HepG2 (cell line): Measurements from ENCODE around the gene EDC3. TPM values are rescaled to one million over a fixed set of nuclear protein-coding genes. Genes with fewer than 3 reads are reported as not detected.

Experiments used
- ATF7 ChIP-seq, 2 experiments: fragments of 450-650 bp in 1 of 2; sonication (generic) in 1 of 2; formaldehyde crosslinking in 1 of 2; IDR thresholded peaks; 2 replicates each; pipeline versions ENCODE4 v1.4.0 to v1.6.1; 2016 to 2020; ENCODE audit warnings: antibody characterized with exemption in 1 of 2, mild to moderate bottlenecking in 1 of 2, missing genetic modification reagents in 1 of 2
- CCDC6 ChIP-seq: sonication (generic); formaldehyde crosslinking; IDR thresholded peaks from 2 replicates; pipeline ENCODE4 v1.8.1; 2022; ENCODE audit warnings: mild to moderate bottlenecking, missing genetic modification reagents, moderate library complexity
- CREB1 ChIP-seq, 2 experiments: fragments of 450-650 bp in 1 of 2; IDR thresholded peaks; 2 replicates each; pipeline ENCODE4 v1.6.1; 2016 to 2017; ENCODE audit warnings: control low read depth in 1 of 2, mild to moderate bottlenecking in 1 of 2, missing compliant biosample characterization in 1 of 2, missing genetic modification characterization in 1 of 2
- GATAD2A ChIP-seq: IDR thresholded peaks from 2 replicates; pipeline ENCODE4 v1.6.1; 2016
- MYC ChIP-seq: sonication (generic); formaldehyde crosslinking; IDR thresholded peaks from 2 replicates; pipeline ENCODE4 v1.9.0; 2021; ENCODE audit warnings: missing genetic modification reagents, borderline replicate concordance
- NAIF1 ChIP-seq: sonication (generic); formaldehyde crosslinking; IDR thresholded peaks from 2 replicates; pipeline ENCODE4 v1.5.0; 2020; ENCODE audit warnings: mild to moderate bottlenecking, missing genetic modification reagents, borderline replicate concordance
- NCOA1 ChIP-seq: sonication (generic); formaldehyde crosslinking; IDR thresholded peaks from 2 replicates; pipeline ENCODE4 v1.9.0; 2021; ENCODE audit warnings: missing genetic modification reagents
- NFYB ChIP-seq: sonication (generic); formaldehyde crosslinking; IDR thresholded peaks from 2 replicates; pipeline ENCODE4 v1.4.0; 2020; ENCODE audit warnings: missing genetic modification reagents
- PATZ1 ChIP-seq: sonication (generic); formaldehyde crosslinking; IDR thresholded peaks from 2 replicates; pipeline ENCODE4 v1.4.0; 2020; ENCODE audit warnings: missing genetic modification reagents
- RAD51 ChIP-seq: fragments of 450-650 bp; IDR thresholded peaks from 2 replicates; pipeline ENCODE4 v1.6.1; 2016; ENCODE audit warnings: borderline replicate concordance
- SNAPC5 ChIP-seq: sonication (generic); formaldehyde crosslinking; IDR thresholded peaks from 2 replicates; pipeline ENCODE4 v1.8.1; 2023; ENCODE audit warnings: mild to moderate bottlenecking, missing genetic modification reagents, borderline replicate concordance
- SRSF4 ChIP-seq: fragments of 200-400 bp; formaldehyde crosslinking; IDR thresholded peaks from one replicate; pipeline ENCODE4 v1.6.1; 2018; ENCODE audit warnings: mild to moderate bottlenecking, low read depth, low read length, moderate library complexity; ENCODE audit not compliant: poor library complexity, severe bottlenecking
- TRIM22 ChIP-seq: fragments of 450-650 bp; IDR thresholded peaks from 2 replicates; pipeline ENCODE4 v1.6.1; 2017
- ZBTB38 ChIP-seq: sonication (generic); formaldehyde crosslinking; IDR thresholded peaks from 2 replicates; pipeline ENCODE4 v1.5.1; 2020; ENCODE audit warnings: mild to moderate bottlenecking, missing genetic modification reagents
- ZFP37 ChIP-seq: sonication (generic); formaldehyde crosslinking; IDR thresholded peaks from 2 replicates; pipeline ENCODE4 v1.4.0; 2020; ENCODE audit warnings: missing genetic modification reagents, borderline replicate concordance
- ZFP90 ChIP-seq: sonication (generic); formaldehyde crosslinking; IDR thresholded peaks from 2 replicates; pipeline ENCODE4 v1.8.0; 2022; ENCODE audit warnings: missing genetic modification reagents, mild to moderate bottlenecking, inconsistent platforms, borderline replicate concordance
- ZKSCAN1 ChIP-seq: fragments of 150-350 bp; IDR thresholded peaks from 2 replicates; pipeline ENCODE4 v1.6.1; 2014; ENCODE audit warnings: low read length
- ZNF121 ChIP-seq: sonication (generic); formaldehyde crosslinking; IDR thresholded peaks from 2 replicates; pipeline ENCODE4 v1.5.0; 2020; ENCODE audit warnings: mild to moderate bottlenecking, missing genetic modification reagents
- ZNF577 ChIP-seq: sonication (generic); formaldehyde crosslinking; IDR thresholded peaks from 2 replicates; pipeline ENCODE4 v1.4.0; 2020; ENCODE audit warnings: mild to moderate bottlenecking, low read depth, missing genetic modification reagents, borderline replicate concordance
- ZNF609 ChIP-seq: sonication (generic); formaldehyde crosslinking; IDR thresholded peaks from 2 replicates; pipeline ENCODE4 v1.4.0; 2020; ENCODE audit warnings: mild to moderate bottlenecking, missing genetic modification reagents, borderline replicate concordance
- ZNF788 ChIP-seq: sonication (generic); formaldehyde crosslinking; IDR thresholded peaks from 2 replicates; pipeline ENCODE4 v1.5.0; 2020; ENCODE audit warnings: mild to moderate bottlenecking, missing genetic modification reagents, borderline replicate concordance
- polyA plus RNA-seq, 8 experiments: library from polyadenylated mRNA; depleted of rRNA in 3 of 8; stranded (reverse) in 7 of 8; unstranded in 1 of 8; fragments of >200 nt; fragmentation: Illumina TruSeq in 4 of 8; extraction: Trizol in 4 of 8; gene quantifications; 2 replicates each; pipeline versions ENCODE4 v1.2.1 to v1.2.3, GENCODE V29; 2011 to 2016; ENCODE audit warnings: low read depth in 4 of 8, missing spikeins in 1 of 8, mixed read lengths in 1 of 8; ENCODE audit not compliant: insufficient read depth in 1 of 8
- total RNA-seq, 5 experiments: library from RNA; depleted of rRNA; stranded (reverse); fragments of >200 nt; fragmentation: Illumina TruSeq; extraction: Trizol; gene quantifications; 2 replicates each; pipeline ENCODE4 v1.2.3, GENCODE V29; 2016; ENCODE audit warnings: low read depth in 1 of 5

EDC3 gene
- total and polyA plus RNA-seq, 2 of the 13 experiments (the other 11 are each of a cell fraction or from before 2014, with no cell fraction given), result 17.4 to 32.0 TPM

GRCh38 chr15:74695597-74696397 lies at the start of gene EDC3 (continued):
- TF ChIP-seq ZNF609 (CRISPR knock-in tag) (no peak; the same call in 1 of the 2 replicates), ZKSCAN1 (0 out of 2 replicates have a peak, but pooled peaks have one; percentile 21), ZNF577 (CRISPR knock-in tag) (no peak), PATZ1 (CRISPR knock-in tag) (peak; percentile 90), ATF7 (IDR thresholded peaks at IDR 0.05) (no peak), ATF7 (CRISPR knock-in tag; IDR thresholded peaks at IDR 0.05) (no peak), TRIM22 (no peak), NCOA1 (CRISPR knock-in tag) (peak; percentile 80; the same call in 1 of the 2 replicates), ZNF788 (CRISPR knock-in tag) (peak; percentile 79), SRSF4 (no peak), GATAD2A (CRISPR knock-in tag) (peak; percentile 49), ZBTB38 (CRISPR knock-in tag) (peak; percentile 55; the same call in 1 of the 2 replicates), CREB1 (IDR thresholded peaks at IDR 0.05) (peak; percentile 96), CREB1 (CRISPR knock-in tag; IDR thresholded peaks at IDR 0.05) (peak; percentile 100), NFYB (CRISPR knock-in tag) (no peak), ZFP37 (CRISPR knock-in tag) (0 out of 2 replicates have a peak, but pooled peaks have one; percentile 13), ZFP90 (CRISPR knock-in tag) (peak; percentile 72), SNAPC5 (CRISPR knock-in tag) (no peak), MYC (CRISPR knock-in tag) (peak; percentile 68), ZNF121 (CRISPR knock-in tag) (no peak), NAIF1 (CRISPR knock-in tag) (no peak), RAD51 (no peak), CCDC6 (CRISPR knock-in tag) (peak; percentile 60; the same call in 1 of the 2 replicates)
